Caco-2 (cell line): ENCODE data around the gene KCTD1. TPM values are rescaled to one million over a fixed set of nuclear protein-coding genes. Genes with fewer than 3 reads are reported as not detected.

ENCODE experiments used
- BruUV-seq: library from RNA; stranded (reverse); fragments of 400-500 nt; replicated peaks from 2 replicates; lab custom pipeline; 2021; lab: Mats Ljungman, UMichigan
- CTCF ChIA-PET: fragments of 300-600 bp; sonication (Branson Sonifier 250); formaldehyde crosslinking; loops from one replicate; lab custom pipeline; 2022; ENCODE audit warnings: antibody characterized with exemption; lab: Charles Lee
- POLR2A ChIA-PET: fragments of 300-600 bp; sonication (Branson Sonifier 250); formaldehyde crosslinking; loops from one replicate; lab custom pipeline; 2022; ENCODE audit warnings: antibody characterized with exemption; lab: Charles Lee
- DNase-seq, 2 experiments: peaks; one replicate each; pipeline versions ENCODE4 v3.0.0 to v3.0.0-alpha.2; 2020 to 2022
- H3K27me3 ChIP-seq: replicated peaks from 2 replicates; pipeline ENCODE4 v1.6.0; 2011; ENCODE audit warnings: low read length; ENCODE audit not compliant: control insufficient read depth, insufficient read depth
- H3K36me3 ChIP-seq: 2 replicates; pipeline ENCODE4 v1.5.1; 2011; ENCODE audit warnings: low read length; ENCODE audit not compliant: control insufficient read depth, insufficient read depth
- H3K4me1 ChIP-seq: fragments of 250-450 bp; sonication (Bioruptor Pico); 2 replicates; pipeline ENCODE4 v1.5.1; 2020; ENCODE audit warnings: mild to moderate bottlenecking
- H3K4me3 ChIP-seq: 2 replicates; pipeline ENCODE4 v1.5.1; 2011; ENCODE audit warnings: low read depth, mild to moderate bottlenecking, control low read depth, low read length
- H3K9me3 ChIP-seq: fragments of 250-450 bp; sonication (Bioruptor Pico); 2 replicates; pipeline ENCODE4 v1.5.1; 2020; ENCODE audit warnings: mild to moderate bottlenecking, moderate library complexity
- H3K27ac Mint-ChIP-seq: one replicate; pipeline ENCODE4 v1.8.0; 2022; ENCODE audit warnings: mixed read lengths; ENCODE audit not compliant: unreplicated experiment
- H3K27me3 Mint-ChIP-seq: one replicate; pipeline ENCODE4 v1.8.0; 2022; ENCODE audit warnings: mixed read lengths; ENCODE audit not compliant: insufficient read depth, unreplicated experiment
- H3K36me3 Mint-ChIP-seq: one replicate; pipeline ENCODE4 v1.8.0; 2022; ENCODE audit warnings: mild to moderate bottlenecking, mixed read lengths; ENCODE audit not compliant: insufficient read depth, unreplicated experiment
- H3K4me1 Mint-ChIP-seq: one replicate; pipeline ENCODE4 v1.8.0; 2022; ENCODE audit warnings: low read depth, mixed read lengths; ENCODE audit not compliant: unreplicated experiment
- H3K4me3 Mint-ChIP-seq: one replicate; pipeline ENCODE4 v1.8.0; 2022; ENCODE audit warnings: mild to moderate bottlenecking, moderate library complexity, mixed read lengths; ENCODE audit not compliant: unreplicated experiment
- H3K9me3 Mint-ChIP-seq: one replicate; pipeline ENCODE4 v1.8.0; 2022; ENCODE audit warnings: mixed read lengths; ENCODE audit not compliant: unreplicated experiment
- intact Hi-C: fragments of 100-400 bp; cut with micrococcal nuclease; formaldehyde crosslinking; loops from one replicate; pipeline ENCODE4 v1.10.0; 2022; ENCODE audit not compliant: unreplicated experiment
- total RNA-seq: library from RNA; stranded (reverse); gene quantifications from 2 replicates; pipeline ENCODE4 v1.2.3, GENCODE V29; 2022
- TF ChIP-seq, protein P1 (sequence below), 2 experiments: fragments of 200-600 bp in 1 of 2; IDR thresholded peaks; 1 replicate in 1 of 2; 2 replicates in 1 of 2; pipeline versions ENCODE4 v1.5.1 to v1.8.0; 2011 to 2022; ENCODE audit warnings: antibody characterized with exemption in 1 of 2, control low read depth in 1 of 2, inconsistent platforms in 1 of 2, low read depth in 1 of 2, low read length in 1 of 2, mild to moderate bottlenecking in 1 of 2, moderate library complexity in 1 of 2; ENCODE audit not compliant: insufficient read depth in 1 of 2, severe bottlenecking in 1 of 2, unreplicated experiment in 1 of 2

The KCTD1 gene
- total RNA-seq, 1 experiment from 2014 or later = 5.7 TPM

DNA sequence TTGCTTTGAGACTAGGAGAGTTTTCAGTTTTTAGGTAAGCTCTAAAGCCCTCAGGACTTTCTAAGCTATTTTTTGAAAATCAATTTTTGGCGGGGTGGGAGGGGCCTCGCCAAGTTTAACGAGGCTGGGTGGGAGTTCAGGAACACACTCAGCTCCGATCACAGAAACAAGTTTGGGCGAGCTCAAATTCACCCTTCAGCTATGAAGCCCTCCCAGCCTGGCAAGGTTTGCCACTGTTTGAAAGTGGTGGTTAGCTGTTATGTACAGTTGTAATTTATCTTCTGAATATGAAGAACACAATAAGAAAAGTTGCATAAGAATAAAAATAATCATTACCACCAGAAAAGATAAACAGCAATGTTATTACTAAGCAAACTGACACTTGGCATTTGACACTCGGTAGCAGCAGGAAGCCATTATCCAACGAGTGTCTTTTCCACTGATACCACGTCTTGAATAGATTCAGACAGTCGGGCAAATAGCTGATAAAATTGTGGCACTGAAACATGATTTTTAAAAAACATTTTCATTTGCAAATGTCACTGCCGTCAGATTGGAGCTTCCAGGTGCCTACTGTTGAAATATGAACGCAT is 59.8 kb downstream of the KCTD1 start:
- Mint-ChIP-seq H3K4me1 (peaks cover 6% of the 10 kb centered on the region), H3K36me3 (no peaks in the 10 kb centered on the region), H3K27me3 (no peaks in the 10 kb centered on the region), H3K9me3 (no peaks in the 10 kb centered on the region), H3K4me3 (no peak overlapping the region), H3K27ac (no peak overlapping the region)
- Histone ChIP-seq H3K36me3 (no peaks in the 10 kb centered on the region), H3K9me3 (no peaks in the 10 kb centered on the region), H3K27me3 (no peaks in the 10 kb centered on the region), H3K4me3 (no peak overlapping the region), H3K4me1 (peaks cover 3% of the 10 kb centered on the region; the same call in 1 of the 2 replicates)
- intact Hi-C loops = no loop called here
- TF ChIP-seq, protein P1, sequence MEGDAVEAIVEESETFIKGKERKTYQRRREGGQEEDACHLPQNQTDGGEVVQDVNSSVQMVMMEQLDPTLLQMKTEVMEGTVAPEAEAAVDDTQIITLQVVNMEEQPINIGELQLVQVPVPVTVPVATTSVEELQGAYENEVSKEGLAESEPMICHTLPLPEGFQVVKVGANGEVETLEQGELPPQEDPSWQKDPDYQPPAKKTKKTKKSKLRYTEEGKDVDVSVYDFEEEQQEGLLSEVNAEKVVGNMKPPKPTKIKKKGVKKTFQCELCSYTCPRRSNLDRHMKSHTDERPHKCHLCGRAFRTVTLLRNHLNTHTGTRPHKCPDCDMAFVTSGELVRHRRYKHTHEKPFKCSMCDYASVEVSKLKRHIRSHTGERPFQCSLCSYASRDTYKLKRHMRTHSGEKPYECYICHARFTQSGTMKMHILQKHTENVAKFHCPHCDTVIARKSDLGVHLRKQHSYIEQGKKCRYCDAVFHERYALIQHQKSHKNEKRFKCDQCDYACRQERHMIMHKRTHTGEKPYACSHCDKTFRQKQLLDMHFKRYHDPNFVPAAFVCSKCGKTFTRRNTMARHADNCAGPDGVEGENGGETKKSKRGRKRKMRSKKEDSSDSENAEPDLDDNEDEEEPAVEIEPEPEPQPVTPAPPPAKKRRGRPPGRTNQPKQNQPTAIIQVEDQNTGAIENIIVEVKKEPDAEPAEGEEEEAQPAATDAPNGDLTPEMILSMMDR (IDR thresholded peaks at IDR 0.05; ENCODE audit: insufficient read depth in 1 of 2, low read depth in 1 of 2, low read length in 1 of 2, severe bottlenecking in 1 of 2, unreplicated experiment in 1 of 2) = no peak
- CTCF ChIA-PET = no interaction called here
- DNase-seq = no peak
- POLR2A ChIA-PET = no interaction called here
- no TSS peak for BruUV-seq

DNA sequence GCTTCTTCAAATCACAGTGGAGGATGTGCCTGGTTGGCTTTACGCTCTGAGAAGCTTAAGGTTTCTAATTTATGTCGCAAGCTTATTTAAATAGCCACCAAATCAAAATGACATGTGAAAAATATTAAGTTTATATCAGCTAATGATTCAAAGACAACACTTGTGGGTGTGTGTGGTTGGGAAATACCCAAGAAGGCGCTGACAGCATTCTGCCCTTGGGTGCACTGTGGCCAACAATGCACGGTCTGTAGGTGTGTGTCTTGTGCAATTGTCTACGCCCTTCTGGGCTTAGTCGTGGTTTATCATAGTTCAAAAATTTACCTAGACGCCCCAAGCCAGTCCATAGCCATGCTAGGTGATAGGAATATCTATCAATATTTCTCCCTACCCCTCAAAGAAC is 60.9 kb downstream of the KCTD1 start:
- Histone ChIP-seq H3K36me3 (no peaks in the 10 kb centered on the region), H3K4me3 (no peak overlapping the region), H3K27me3 (no peaks in the 10 kb centered on the region), H3K4me1 (peaks cover 7% of the 10 kb centered on the region), H3K9me3 (no peaks in the 10 kb centered on the region)
- no TSS peak for BruUV-seq
- no peak overlapping the region for H3K27ac Mint-ChIP-seq
- TF ChIP-seq, protein P1 (IDR thresholded peaks at IDR 0.05; ENCODE audit: insufficient read depth in 1 of 2, low read depth in 1 of 2, low read length in 1 of 2, severe bottlenecking in 1 of 2, unreplicated experiment in 1 of 2) = no peak
- peak in 1 of 2 experiments; percentile 40 for DNase-seq
- ChIA-PET POLR2A (no interaction called here), CTCF (no interaction called here)
- peaks cover 6% of the 10 kb centered on the region for H3K4me1 Mint-ChIP-seq
- H3K27me3 Mint-ChIP-seq = no peaks in the 10 kb centered on the region
- H3K4me3 Mint-ChIP-seq = no peak overlapping the region
- no peaks in the 10 kb centered on the region for H3K36me3 Mint-ChIP-seq
- H3K9me3 Mint-ChIP-seq = no peaks in the 10 kb centered on the region
- intact Hi-C loops = no loop called here

DNA sequence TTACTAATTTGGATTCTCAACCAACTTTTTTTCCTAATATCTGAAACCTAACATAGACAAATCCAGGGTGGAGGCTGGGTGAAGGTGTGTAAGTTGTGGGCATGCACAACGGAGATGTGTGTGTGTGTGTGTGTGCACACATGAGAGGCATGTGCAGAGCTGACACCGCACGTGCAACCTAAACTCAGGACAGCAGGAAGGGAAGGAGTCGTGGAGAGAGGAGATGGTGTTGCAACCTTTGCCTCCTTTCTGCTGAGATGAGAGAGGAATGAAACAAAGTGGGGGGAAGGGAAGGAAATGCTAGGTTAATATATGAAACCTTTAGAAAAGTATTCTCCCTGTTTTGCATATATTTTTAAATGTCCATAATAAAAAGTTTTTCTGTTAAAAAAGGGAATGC is 64.7 kb downstream of the KCTD1 start:
- TF ChIP-seq, protein P1 (IDR thresholded peaks at IDR 0.05; ENCODE audit: insufficient read depth in 1 of 2, low read depth in 1 of 2, low read length in 1 of 2, severe bottlenecking in 1 of 2, unreplicated experiment in 1 of 2) = no peak
- peaks cover 41% of the 10 kb centered on the region for H3K4me1 ChIP-seq
- Mint-ChIP-seq H3K4me3 (no peak overlapping the region), H3K9me3 (no peaks in the 10 kb centered on the region), H3K27ac (no peak overlapping the region), H3K27me3 (no peaks in the 10 kb centered on the region), H3K4me1 (peaks cover 22% of the 10 kb centered on the region), H3K36me3 (no peaks in the 10 kb centered on the region)
- no peak overlapping the region for H3K4me3 ChIP-seq
- no peaks in the 10 kb centered on the region for H3K27me3 ChIP-seq
- H3K9me3 ChIP-seq = no peaks in the 10 kb centered on the region
- POLR2A ChIA-PET = no interaction called here
- no peaks in the 10 kb centered on the region for H3K36me3 ChIP-seq
- DNase-seq = no peak
- CTCF ChIA-PET = no interaction called here
- BruUV-seq = no TSS peak
- intact Hi-C loops = no loop called here
